Retinal pigment epithelial cell (primary cell): ENCODE data around the gene ABCC12.

Experiments
- DNase-seq: peaks from one replicate; pipeline ENCODE4 v3.0.0-alpha.2; 2010; ENCODE audit warnings: low read depth
- H3K4me3 ChIP-seq: 2 replicates; pipeline ENCODE4 v1.5.1; 2011; ENCODE audit warnings: mild to moderate bottlenecking, low read length, control low read depth, moderate library complexity
- TF ChIP-seq, protein P1 (sequence below): conservative IDR thresholded peaks from 2 replicates; pipeline ENCODE4 v1.5.1; 2011; ENCODE audit warnings: low read depth, low read length, control low read depth, inconsistent platforms

The ABCC12 gene

DNA sequence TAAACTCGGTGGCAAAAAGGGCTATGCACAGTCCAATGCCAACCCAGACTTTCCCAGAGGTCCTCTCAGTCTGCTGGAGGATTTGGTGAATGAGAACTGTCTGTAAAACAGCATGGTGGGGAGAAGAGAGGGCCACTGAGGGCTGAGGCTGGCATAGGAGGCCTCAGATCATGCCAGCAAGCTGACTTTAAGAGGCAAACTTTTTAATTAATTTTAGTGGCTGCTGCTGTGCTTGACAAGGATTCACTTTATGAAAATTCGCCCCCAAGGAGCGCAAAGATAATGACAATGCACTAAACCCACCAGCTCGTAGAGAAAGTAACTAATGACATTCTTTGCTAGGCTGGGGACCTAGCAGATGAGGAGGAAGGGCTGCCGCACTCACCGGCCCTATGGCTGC, 15.0 kb downstream of the ABCC12 start:
- DNase-seq = no peak
- TF ChIP-seq, protein P1, sequence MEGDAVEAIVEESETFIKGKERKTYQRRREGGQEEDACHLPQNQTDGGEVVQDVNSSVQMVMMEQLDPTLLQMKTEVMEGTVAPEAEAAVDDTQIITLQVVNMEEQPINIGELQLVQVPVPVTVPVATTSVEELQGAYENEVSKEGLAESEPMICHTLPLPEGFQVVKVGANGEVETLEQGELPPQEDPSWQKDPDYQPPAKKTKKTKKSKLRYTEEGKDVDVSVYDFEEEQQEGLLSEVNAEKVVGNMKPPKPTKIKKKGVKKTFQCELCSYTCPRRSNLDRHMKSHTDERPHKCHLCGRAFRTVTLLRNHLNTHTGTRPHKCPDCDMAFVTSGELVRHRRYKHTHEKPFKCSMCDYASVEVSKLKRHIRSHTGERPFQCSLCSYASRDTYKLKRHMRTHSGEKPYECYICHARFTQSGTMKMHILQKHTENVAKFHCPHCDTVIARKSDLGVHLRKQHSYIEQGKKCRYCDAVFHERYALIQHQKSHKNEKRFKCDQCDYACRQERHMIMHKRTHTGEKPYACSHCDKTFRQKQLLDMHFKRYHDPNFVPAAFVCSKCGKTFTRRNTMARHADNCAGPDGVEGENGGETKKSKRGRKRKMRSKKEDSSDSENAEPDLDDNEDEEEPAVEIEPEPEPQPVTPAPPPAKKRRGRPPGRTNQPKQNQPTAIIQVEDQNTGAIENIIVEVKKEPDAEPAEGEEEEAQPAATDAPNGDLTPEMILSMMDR = no peak
- no peak overlapping the region for H3K4me3 ChIP-seq

- TF ChIP-seq, protein P1 = no peak
- DNase-seq = no peak
- no peak overlapping the region for H3K4me3 ChIP-seq
These were observed 16.3 kb downstream of the ABCC12 start for GRCh38 chr16:48139517-48139916.

GRCh38 chr16:48138543-48138942, 17.2 kb downstream of the ABCC12 start:
- TF ChIP-seq, protein P1 = no peak
- no peak for DNase-seq
- no peak overlapping the region for H3K4me3 ChIP-seq

GRCh38 chr16:48137822-48138221, 18.0 kb downstream of the ABCC12 start:
- TF ChIP-seq, protein P1 = no peak
- no peak for DNase-seq
- no peak overlapping the region for H3K4me3 ChIP-seq

- DNase-seq = no peak
- TF ChIP-seq, protein P1 = no peak
- no peak overlapping the region for H3K4me3 ChIP-seq
These were observed 19.0 kb downstream of the ABCC12 start for GRCh38 chr16:48136547-48137360.

- TF ChIP-seq, protein P1 = no peak
- no peak overlapping the region for H3K4me3 ChIP-seq
- DNase-seq = no peak
These were observed 22.2 kb downstream of the ABCC12 start for GRCh38 chr16:48133455-48134211.

DNA sequence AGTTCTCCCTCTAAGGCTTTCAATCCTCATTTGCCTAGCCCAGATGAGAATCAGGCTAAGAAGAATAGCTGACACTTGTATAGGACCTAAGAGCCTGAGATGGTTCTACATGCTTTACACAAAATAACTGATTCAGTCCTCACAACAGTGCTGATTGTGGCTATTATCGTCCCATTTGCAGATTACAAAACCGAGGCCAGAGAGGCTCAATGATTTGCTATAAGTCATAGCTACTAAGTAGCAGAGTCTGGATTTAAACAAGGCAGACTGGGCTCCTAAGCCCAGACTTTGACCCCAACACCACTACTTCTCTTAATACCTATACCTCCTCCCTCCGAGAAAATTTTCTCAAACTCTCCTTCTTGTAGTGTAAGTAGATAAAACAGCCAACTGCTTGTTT, 23.1 kb downstream of the ABCC12 start:
- no peak overlapping the region for H3K4me3 ChIP-seq

More for the DNA sequence above, 23.1 kb downstream of the ABCC12 start:
- TF ChIP-seq, protein P1 = no peak
- DNase-seq = no peak
